GM12878 (cell line): ENCODE data around the gene SCARB1. TPM values are rescaled to one million over a fixed set of nuclear protein-coding genes. Genes with fewer than 3 reads are reported as not detected.
A peak's percentile ranks its signal among the peaks of the same experiment; 100 is the strongest.

Experiments
- ATAC-seq: fragments of 200-7000 bp; cut with Tn5 transposase; 3 replicates; pipeline ENCODE4 v1.9.1; 2020; ENCODE audit warnings: mild to moderate bottlenecking, moderate library complexity
- BruUV-seq: library from RNA; stranded (reverse); fragments of 400-500 nt; replicated peaks from 2 replicates; lab custom pipeline; 2021; lab: Mats Ljungman, UMichigan
- CTCF ChIA-PET: fragments of 300-600 bp; sonication (Branson Sonifier 250); formaldehyde crosslinking; extraction: SDS; loops from one replicate; lab custom pipeline; 2021; ENCODE audit warnings: inconsistent platforms; lab: Yijun Ruan, JAX
- POLR2A ChIA-PET: fragments of 350-600 bp; formaldehyde crosslinking; extraction: SDS; loops from one replicate; lab custom pipeline; 2021; ENCODE audit warnings: inconsistent platforms; lab: Charles Lee
- RAD21 ChIA-PET: fragments of 300-600 bp; sonication (Branson Sonifier 250); formaldehyde crosslinking; loops from one replicate; lab custom pipeline; 2023; ENCODE audit warnings: antibody characterized with exemption; ENCODE audit not compliant: unreplicated experiment; lab: Charles Lee
- SMC1A ChIA-PET: fragments of 300-600 bp; sonication (Branson Sonifier 250); formaldehyde crosslinking; loops from one replicate; lab custom pipeline; 2023; ENCODE audit not compliant: unreplicated experiment, uncharacterized antibody; lab: Charles Lee
- DNase-seq: peaks from one replicate; pipeline ENCODE4 v3.0.0-alpha.2; 2011; ENCODE audit warnings: low read depth, low spot score
- FAIRE-seq: peaks from 3 replicates; lab custom pipeline; 2011; peaks lifted over from hg19 to GRCh38; lab: Jason Lieb, UNC
- H2AFZ ChIP-seq: 2 replicates; pipeline ENCODE4 v1.6.0; 2011; ENCODE audit warnings: low read depth, low read length, control low read depth; ENCODE audit not compliant: control insufficient read depth
- H3K27ac ChIP-seq: 2 replicates; pipeline ENCODE4 v1.5.1; 2011; ENCODE audit warnings: control low read depth; ENCODE audit not compliant: control insufficient read depth, insufficient read depth
- H3K27me3 ChIP-seq, 2 experiments: replicated peaks in 1 of 2; 2 replicates each; pipeline versions ENCODE4 v1.6.0 to v1.6.1; 2011; ENCODE audit warnings: low read length in 1 of 2; ENCODE audit not compliant: control insufficient read depth in 2 of 2, insufficient read depth in 2 of 2
- H3K36me3 ChIP-seq, 2 experiments: 2 replicates each; pipeline ENCODE4 v1.5.1; 2011; ENCODE audit warnings: low read length in 1 of 2; ENCODE audit not compliant: control insufficient read depth in 2 of 2, insufficient read depth in 2 of 2
- H3K4me1 ChIP-seq: 2 replicates; pipeline ENCODE4 v1.6.1; 2011; ENCODE audit warnings: mild to moderate bottlenecking, low read length, moderate library complexity, mixed read lengths; ENCODE audit not compliant: control insufficient read depth, insufficient read depth
- H3K4me2 ChIP-seq: 2 replicates; pipeline ENCODE4 v1.6.0; 2011; ENCODE audit warnings: control low read depth; ENCODE audit not compliant: control insufficient read depth, insufficient read depth
- H3K4me3 ChIP-seq: fragments of 200-600 bp; sonication (generic); 2 replicates; pipeline ENCODE4 v1.5.1; 2016
- H3K79me2 ChIP-seq: 2 replicates; pipeline ENCODE4 v1.6.0; 2011; ENCODE audit warnings: low read length; ENCODE audit not compliant: control insufficient read depth, insufficient read depth
- H3K9ac ChIP-seq: 2 replicates; pipeline ENCODE4 v1.8.0; 2011; ENCODE audit warnings: low read length, control low read depth, mixed read lengths; ENCODE audit not compliant: control insufficient read depth, insufficient read depth
- H3K9me3 ChIP-seq: replicated peaks from 3 replicates; pipeline ENCODE4 v1.5.1; 2011; ENCODE audit warnings: mild to moderate bottlenecking, low read length; ENCODE audit not compliant: control insufficient read depth, insufficient read depth
- H4K20me1 ChIP-seq: 2 replicates; pipeline ENCODE4 v1.6.0; 2011; ENCODE audit not compliant: control insufficient read depth, insufficient read depth
- ATF7 ChIP-seq: fragments of 450-650 bp; IDR thresholded peaks from 2 replicates; pipeline ENCODE4 v1.6.1; 2016; ENCODE audit warnings: low read depth, mild to moderate bottlenecking
- BHLHE40 ChIP-seq, 2 experiments: fragments of 450-650 bp in 1 of 2; IDR thresholded peaks; 2 replicates each; pipeline ENCODE4 v1.6.1; 2011 to 2017; ENCODE audit warnings: low read depth in 2 of 2, borderline replicate concordance in 1 of 2, improper control_type of control experiment in 1 of 2, low read length in 1 of 2, mild to moderate bottlenecking in 1 of 2
- BRCA1 ChIP-seq: IDR thresholded peaks from 2 replicates; pipeline ENCODE4 v1.6.1; 2011; ENCODE audit warnings: low read depth, low read length, improper control_type of control experiment
- EP300 ChIP-seq, 2 experiments: fragments of 150-350 bp in 1 of 2; IDR thresholded peaks; 2 replicates each; pipeline ENCODE4 v1.6.1; 2011 to 2012; ENCODE audit warnings: low read depth in 2 of 2, low read length in 2 of 2, borderline replicate concordance in 1 of 2, improper control_type of control experiment in 1 of 2, inconsistent platforms in 1 of 2; ENCODE audit not compliant: control insufficient read depth in 1 of 2
- WGBS: methylation state at CpG from one replicate; pipeline ENCODE4 v1.1.6; 2016; ENCODE audit warnings: low lambda C conversion rate; ENCODE audit not compliant: insufficient replicate concordance, insufficient coverage; ENCODE audit errors: missing lambda C conversion rate; 5-methylcytosine and 5-hydroxymethylcytosine counted together
- in situ Hi-C: fragments of 300-500 bp; cut with MboI; formaldehyde crosslinking; loops from 9 replicates; pipeline ENCODE4 v1.14.3; 2018; ENCODE audit warnings: mixed read lengths
- intact Hi-C: fragments of 100-400 bp; cut with micrococcal nuclease; formaldehyde crosslinking; loops from one replicate; pipeline ENCODE4 v1.14.2; 2022; ENCODE audit not compliant: unreplicated experiment
- polyA plus RNA-seq, 11 experiments: library from polyadenylated mRNA; depleted of rRNA in 4 of 11; unstranded in 6 of 11; stranded (reverse) in 5 of 11; fragments of >200 nt; fragmentation: Nextera tagmentation in 4 of 11; fragmentation: Illumina TruSeq in 1 of 11; extraction: Ambion mirVana in 4 of 11; extraction: Trizol in 1 of 11; gene quantifications; 1 replicate in 1 of 11; 2 replicates in 10 of 11; pipeline versions ENCODE4 v1.2.1 to v1.2.3, GENCODE V29; 2011 to 2016; ENCODE audit warnings: inconsistent platforms in 2 of 11, missing spikeins in 2 of 11, low read depth in 1 of 11
- total RNA-seq, 4 experiments: library from RNA; depleted of rRNA in 3 of 4; stranded (reverse); fragments of >200 nt in 3 of 4; fragmentation: Illumina TruSeq in 1 of 4; extraction: Trizol in 1 of 4; gene quantifications; 2 replicates each; pipeline versions ENCODE4 v1.2.1 to v1.2.3, GENCODE V29; 2013 to 2021

Gene SCARB1
- total and polyA plus RNA-seq, 10 of the 15 experiments (the other 5 are each of a cell fraction or from before 2014, with no cell fraction given): 0.34 to 104 (median 63.1) TPM

DNA sequence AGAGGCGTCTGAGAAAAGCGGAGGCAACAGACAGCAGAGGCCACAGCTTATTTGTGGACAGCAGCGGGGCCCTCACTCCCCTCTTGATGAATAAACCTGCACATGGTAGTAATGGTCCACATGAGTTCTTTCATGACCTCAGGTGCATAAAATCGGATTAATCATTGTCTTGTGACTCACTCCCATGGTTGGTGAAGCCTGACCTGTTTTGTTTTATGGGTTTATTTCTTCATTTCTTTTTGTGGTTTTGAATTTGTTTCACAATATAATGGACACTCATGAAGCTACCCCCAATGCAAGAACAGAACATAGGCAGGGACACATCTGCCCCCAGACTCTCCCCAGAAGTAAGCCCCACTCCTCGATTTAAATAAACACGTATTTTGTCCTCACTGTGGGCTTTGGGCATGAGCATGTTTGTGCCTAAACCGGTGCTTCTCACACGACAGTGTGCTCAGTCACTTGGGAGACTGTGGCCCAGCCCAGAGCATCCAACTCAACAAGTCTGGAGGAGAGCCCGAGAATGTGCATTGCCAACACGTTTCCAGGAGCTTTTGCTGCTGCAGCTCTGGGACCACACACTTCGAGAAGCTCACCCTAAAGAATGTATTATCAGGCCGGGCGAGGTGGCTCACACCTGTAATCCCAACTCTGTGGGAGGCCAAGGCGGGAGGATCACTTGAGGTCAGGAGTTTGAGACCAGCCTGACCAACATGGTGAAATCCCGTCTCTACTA, 116.1 kb downstream of the SCARB1 start:
- ChIA-PET POLR2A (interaction anchor here (0.7 kb wide), 1 partner anchor 35 kb away, joined by 4 read pairs; no protein-coding TSS in a partner anchor), RAD21 (interaction anchor here (0.9 kb wide), 1 partner anchor 92 kb away, joined by 3 read pairs; no protein-coding TSS in a partner anchor), SMC1A (no interaction called here), CTCF (interaction anchor here (1.0 to 2.3 kb wide), 3 partner anchors 15 to 20 kb away, joined by 3 to 6 read pairs (median 6); no protein-coding TSS in a partner anchor)
- 42% methylated on average over 15 of the region's 15 CpGs for WGBS
- Histone ChIP-seq H3K27me3 (no peaks in the 10 kb centered on the region), H3K4me2 (no peak overlapping the region), H3K9me3 (no peaks in the 10 kb centered on the region; the same call in 1 of the 3 replicates), H3K79me2 (no peaks in the 10 kb centered on the region), H4K20me1 (no peaks in the 10 kb centered on the region), H3K36me3 (no peaks in the 10 kb centered on the region), H3K4me1 (peaks cover 6% of the 10 kb centered on the region), H3K9ac (no peak overlapping the region), H3K4me3 (no peak overlapping the region), H3K27ac (no peak overlapping the region), H2AFZ (no peak overlapping the region)
- BruUV-seq: no TSS peak
- intact Hi-C loops (loop anchor here (5.0 kb wide), 1 partner anchor 295 kb away; no protein-coding TSS in a partner anchor), in situ Hi-C loops (loop anchor here (10.0 kb wide), 1 partner anchor 63 kb away; no protein-coding TSS in a partner anchor)
- FAIRE-seq: no peak
- ATAC-seq: peak; percentile 67
- peak; percentile 45 for DNase-seq
- TF ChIP-seq BRCA1 (no peak), ATF7 (peak; percentile 50; the same call in 1 of the 2 replicates), EP300 (IDR thresholded peaks at IDR 0.05; ENCODE audit: borderline replicate concordance in 1 of 2, control insufficient read depth in 1 of 2, low read depth in 2 of 2, low read length in 2 of 2) (0 out of 4 replicates have a peak, but pooled peaks of 1 of the 2 experiments have one; percentile 25), BHLHE40 (IDR thresholded peaks at IDR 0.05; ENCODE audit: borderline replicate concordance in 1 of 2, low read depth in 2 of 2, low read length in 1 of 2) (peak; percentile 21 to 42; a peak in 1 of 4 replicates)
